GM12878 (cell line): Measurements from ENCODE around the gene HOXB3. TPM values are rescaled to one million over a fixed set of nuclear protein-coding genes. Genes with fewer than 3 reads are reported as not detected.

Experiments used
- ATAC-seq: fragments of 200-7000 bp; cut with Tn5 transposase; 3 replicates; pipeline ENCODE4 v1.9.1; 2020; ENCODE audit warnings: mild to moderate bottlenecking, moderate library complexity
- BruUV-seq: library from RNA; stranded (reverse); fragments of 400-500 nt; replicated peaks from 2 replicates; lab custom pipeline; 2021; lab: Mats Ljungman, UMichigan
- CTCF ChIA-PET: fragments of 300-600 bp; sonication (Branson Sonifier 250); formaldehyde crosslinking; extraction: SDS; loops from one replicate; lab custom pipeline; 2021; ENCODE audit warnings: inconsistent platforms; lab: Yijun Ruan, JAX
- POLR2A ChIA-PET: fragments of 350-600 bp; formaldehyde crosslinking; extraction: SDS; loops from one replicate; lab custom pipeline; 2021; ENCODE audit warnings: inconsistent platforms; lab: Charles Lee
- RAD21 ChIA-PET: fragments of 300-600 bp; sonication (Branson Sonifier 250); formaldehyde crosslinking; loops from one replicate; lab custom pipeline; 2023; ENCODE audit warnings: antibody characterized with exemption; ENCODE audit not compliant: unreplicated experiment; lab: Charles Lee
- SMC1A ChIA-PET: fragments of 300-600 bp; sonication (Branson Sonifier 250); formaldehyde crosslinking; loops from one replicate; lab custom pipeline; 2023; ENCODE audit not compliant: unreplicated experiment, uncharacterized antibody; lab: Charles Lee
- DNase-seq: peaks from one replicate; pipeline ENCODE4 v3.0.0-alpha.2; 2011; ENCODE audit warnings: low read depth, low spot score
- FAIRE-seq: peaks from 3 replicates; lab custom pipeline; 2011; peaks lifted over from hg19 to GRCh38; lab: Jason Lieb, UNC
- H2AFZ ChIP-seq: 2 replicates; pipeline ENCODE4 v1.6.0; 2011; ENCODE audit warnings: low read depth, low read length, control low read depth; ENCODE audit not compliant: control insufficient read depth
- H3K27ac ChIP-seq: 2 replicates; pipeline ENCODE4 v1.5.1; 2011; ENCODE audit warnings: control low read depth; ENCODE audit not compliant: control insufficient read depth, insufficient read depth
- H3K27me3 ChIP-seq, 2 experiments: replicated peaks in 1 of 2; 2 replicates each; pipeline versions ENCODE4 v1.6.0 to v1.6.1; 2011; ENCODE audit warnings: low read length in 1 of 2; ENCODE audit not compliant: control insufficient read depth in 2 of 2, insufficient read depth in 2 of 2
- H3K36me3 ChIP-seq, 2 experiments: 2 replicates each; pipeline ENCODE4 v1.5.1; 2011; ENCODE audit warnings: low read length in 1 of 2; ENCODE audit not compliant: control insufficient read depth in 2 of 2, insufficient read depth in 2 of 2
- H3K4me1 ChIP-seq: 2 replicates; pipeline ENCODE4 v1.6.1; 2011; ENCODE audit warnings: mild to moderate bottlenecking, low read length, moderate library complexity, mixed read lengths; ENCODE audit not compliant: control insufficient read depth, insufficient read depth
- H3K4me2 ChIP-seq: 2 replicates; pipeline ENCODE4 v1.6.0; 2011; ENCODE audit warnings: control low read depth; ENCODE audit not compliant: control insufficient read depth, insufficient read depth
- H3K4me3 ChIP-seq: fragments of 200-600 bp; sonication (generic); 2 replicates; pipeline ENCODE4 v1.5.1; 2016
- H3K79me2 ChIP-seq: 2 replicates; pipeline ENCODE4 v1.6.0; 2011; ENCODE audit warnings: low read length; ENCODE audit not compliant: control insufficient read depth, insufficient read depth
- H3K9ac ChIP-seq: 2 replicates; pipeline ENCODE4 v1.8.0; 2011; ENCODE audit warnings: low read length, control low read depth, mixed read lengths; ENCODE audit not compliant: control insufficient read depth, insufficient read depth
- H3K9me3 ChIP-seq: replicated peaks from 3 replicates; pipeline ENCODE4 v1.5.1; 2011; ENCODE audit warnings: mild to moderate bottlenecking, low read length; ENCODE audit not compliant: control insufficient read depth, insufficient read depth
- H4K20me1 ChIP-seq: 2 replicates; pipeline ENCODE4 v1.6.0; 2011; ENCODE audit not compliant: control insufficient read depth, insufficient read depth
- ELK1 ChIP-seq: IDR thresholded peaks from 2 replicates; pipeline ENCODE4 v1.6.1; 2012; ENCODE audit warnings: low read depth, low read length, improper control_type of control experiment
- IRF3 ChIP-seq: fragments of 450-650 bp; IDR thresholded peaks from 2 replicates; pipeline ENCODE4 v1.6.1; 2014; ENCODE audit warnings: mild to moderate bottlenecking
- MTA2 ChIP-seq: fragments of 450-650 bp; IDR thresholded peaks from 2 replicates; pipeline ENCODE4 v1.6.1; 2016; ENCODE audit warnings: low read depth, mild to moderate bottlenecking, moderate library complexity
- MXI1 ChIP-seq: fragments of 150-350 bp; IDR thresholded peaks from 2 replicates; pipeline ENCODE4 v1.6.1; 2011; ENCODE audit warnings: low read depth, mild to moderate bottlenecking, inconsistent platforms, low read length, improper control_type of control experiment
- NFYB ChIP-seq: IDR thresholded peaks from 2 replicates; pipeline ENCODE4 v1.6.1; 2011; ENCODE audit warnings: low read depth, mild to moderate bottlenecking, low read length, improper control_type of control experiment, moderate library complexity; ENCODE audit not compliant: insufficient read depth
- PML ChIP-seq: IDR thresholded peaks from 2 replicates; pipeline ENCODE4 v1.6.1; 2012; ENCODE audit warnings: low read length, inconsistent platforms
- SKIL ChIP-seq: fragments of 450-650 bp; IDR thresholded peaks from 2 replicates; pipeline ENCODE4 v1.6.1; 2017; ENCODE audit warnings: mild to moderate bottlenecking, low read depth, inconsistent platforms; ENCODE audit not compliant: poor library complexity, severe bottlenecking
- SMAD1 ChIP-seq: fragments of 450-650 bp; IDR thresholded peaks from 2 replicates; pipeline ENCODE4 v1.6.1; 2018; ENCODE audit warnings: mild to moderate bottlenecking, low read depth; ENCODE audit not compliant: partially characterized antibody
- YY1 ChIP-seq: IDR thresholded peaks from 2 replicates; pipeline ENCODE4 v1.6.1; 2011; ENCODE audit warnings: low read depth, mild to moderate bottlenecking, low read length
- ZNF622 ChIP-seq: fragments of 450-650 bp; IDR thresholded peaks from 2 replicates; pipeline ENCODE4 v1.6.1; 2017; ENCODE audit warnings: mild to moderate bottlenecking, inconsistent platforms
- ZZZ3 ChIP-seq: IDR thresholded peaks from 2 replicates; pipeline ENCODE4 v1.6.1; 2011; ENCODE audit warnings: low read depth; ENCODE audit not compliant: control insufficient read depth, insufficient read length
- WGBS: methylation state at CpG from one replicate; pipeline ENCODE4 v1.1.6; 2016; ENCODE audit warnings: low lambda C conversion rate; ENCODE audit not compliant: insufficient replicate concordance, insufficient coverage; ENCODE audit errors: missing lambda C conversion rate; 5-methylcytosine and 5-hydroxymethylcytosine counted together
- in situ Hi-C: fragments of 300-500 bp; cut with MboI; formaldehyde crosslinking; loops from 9 replicates; pipeline ENCODE4 v1.14.3; 2018; ENCODE audit warnings: mixed read lengths
- intact Hi-C: fragments of 100-400 bp; cut with micrococcal nuclease; formaldehyde crosslinking; loops from one replicate; pipeline ENCODE4 v1.14.2; 2022; ENCODE audit not compliant: unreplicated experiment
- polyA plus RNA-seq, 11 experiments: library from polyadenylated mRNA; depleted of rRNA in 4 of 11; unstranded in 6 of 11; stranded (reverse) in 5 of 11; fragments of >200 nt; fragmentation: Nextera tagmentation in 4 of 11; fragmentation: Illumina TruSeq in 1 of 11; extraction: Ambion mirVana in 4 of 11; extraction: Trizol in 1 of 11; gene quantifications; 1 replicate in 1 of 11; 2 replicates in 10 of 11; pipeline versions ENCODE4 v1.2.1 to v1.2.3, GENCODE V29; 2011 to 2016; ENCODE audit warnings: inconsistent platforms in 2 of 11, missing spikeins in 2 of 11, low read depth in 1 of 11
- total RNA-seq, 4 experiments: library from RNA; depleted of rRNA in 3 of 4; stranded (reverse); fragments of >200 nt in 3 of 4; fragmentation: Illumina TruSeq in 1 of 4; extraction: Trizol in 1 of 4; gene quantifications; 2 replicates each; pipeline versions ENCODE4 v1.2.1 to v1.2.3, GENCODE V29; 2013 to 2021

The HOXB3 gene
- total and polyA plus RNA-seq, 10 of the 15 experiments (the other 5 are each of a cell fraction or from before 2014, with no cell fraction given), result 0.19 to 7.7 (median 2.9) TPM

GRCh38 chr17:48528153-48528935 lies 61.7 kb downstream of the HOXB3 start:
- CTCF ChIA-PET, result no interaction called here
- Histone ChIP-seq H4K20me1 (no peaks in the 10 kb centered on the region), H3K36me3 (no peaks in the 10 kb centered on the region)

More at GRCh38 chr17:48528153-48528935, 61.7 kb downstream of the HOXB3 start:
- ChIA-PET RAD21 (no interaction called here), POLR2A (interaction anchor here (0.6 to 1.5 kb wide), 2 partner anchors 13 to 31 kb away, joined by 3 to 5 read pairs; no protein-coding TSS in a partner anchor), SMC1A (interaction anchor here (1.1 kb wide), 1 partner anchor 90 kb away, joined by 3 read pairs; no protein-coding TSS in a partner anchor)
- no peak for TF ChIP-seq YY1
- TF ChIP-seq MTA2, result no peak
- TF ChIP-seq ZZZ3, result no peak
- no peak for TF ChIP-seq IRF3
- no peak for TF ChIP-seq ELK1
- no peak for TF ChIP-seq SKIL
- TF ChIP-seq PML, result no peak
- TF ChIP-seq MXI1, result no peak
- TF ChIP-seq ZNF622, result no peak
- no peak for TF ChIP-seq NFYB
- TF ChIP-seq SMAD1, result no peak
- H3K79me2 ChIP-seq, result no peaks in the 10 kb centered on the region
- H3K4me2 ChIP-seq, result no peak overlapping the region
- H2AFZ ChIP-seq, result no peak overlapping the region
- WGBS, result 47% methylated on average over 7 of the region's 7 CpGs
- no peak overlapping the region for H3K9ac ChIP-seq
- no peaks in the 10 kb centered on the region for H3K4me1 ChIP-seq
- no TSS peak for BruUV-seq
- no peak overlapping the region for H3K4me3 ChIP-seq
- no peaks in the 10 kb centered on the region for H3K9me3 ChIP-seq
- intact Hi-C loops (no loop called here), in situ Hi-C loops (no loop called here)
- no peak for FAIRE-seq
- no peak for DNase-seq
- no peak overlapping the region for H3K27ac ChIP-seq
- 0 out of 4 replicates have a peak, but pooled peaks cover 0 to 3% of the 10 kb centered on the region in 2 experiments for H3K27me3 ChIP-seq
- no peak; the same call in 1 of the 3 replicates for ATAC-seq
